Spleen (tissue), 11 donors: ENCODE data around the gene ABCC1. TPM values are rescaled to one million over a fixed set of nuclear protein-coding genes. Genes with fewer than 3 reads are reported as not detected.

Experiments used
- DNase-seq: peaks from one replicate; pipeline ENCODE4 v3.0.0-alpha.2; 2020
- H3K27ac ChIP-seq, 8 donors: fragments of 200-600 bp; sonication (generic) in 7 of 8; 1 replicate in 4 of 8; 2 replicates in 4 of 8; pipeline versions ENCODE4 v1.5.0 to v1.8.0; 2016 to 2021; ENCODE audit warnings: inconsistent platforms in 4 of 8, mild to moderate bottlenecking in 4 of 8, moderate library complexity in 1 of 8
- H3K27me3 ChIP-seq, 7 donors: fragments of 200-600 bp; sonication (generic) in 6 of 7; replicated peaks in 1 of 7; 1 replicate in 4 of 7; 2 replicates in 3 of 7; pipeline versions ENCODE4 v1.5.0 to v1.8.0; 2016 to 2021; ENCODE audit warnings: inconsistent platforms in 3 of 7, mild to moderate bottlenecking in 1 of 7
- H3K36me3 ChIP-seq, 6 donors: fragments of 200-600 bp; sonication (generic) in 5 of 6; 1 replicate in 4 of 6; 2 replicates in 2 of 6; pipeline versions ENCODE4 v1.5.0 to v1.8.0; 2016 to 2021; ENCODE audit warnings: inconsistent platforms in 2 of 6
- H3K4me1 ChIP-seq, 6 donors: fragments of 200-600 bp; sonication (generic) in 5 of 6; 1 replicate in 3 of 6; 2 replicates in 3 of 6; pipeline versions ENCODE4 v1.5.0 to v1.8.0; 2016 to 2021; ENCODE audit warnings: inconsistent platforms in 3 of 6
- H3K4me3 ChIP-seq, 8 donors: fragments of 200-600 bp; sonication (generic) in 7 of 8; 1 replicate in 4 of 8; 2 replicates in 4 of 8; pipeline versions ENCODE4 v1.5.0 to v1.8.0; 2016 to 2021; ENCODE audit warnings: inconsistent platforms in 4 of 8, mild to moderate bottlenecking in 4 of 8, moderate library complexity in 2 of 8
- H3K9me3 ChIP-seq, 8 donors: fragments of 200-600 bp; sonication (generic) in 7 of 8; 1 replicate in 4 of 8; 2 replicates in 4 of 8; pipeline versions ENCODE4 v1.5.0 to v1.8.0; 2016 to 2021; ENCODE audit warnings: inconsistent platforms in 4 of 8
- CTCF ChIP-seq, 11 experiments: fragments of 200-600 bp in 7 of 11; fragments of 450-650 bp in 4 of 11; sonication (generic) in 4 of 11; IDR thresholded peaks in 8 of 11; conservative IDR thresholded peaks in 3 of 11; 1 replicate in 7 of 11; 2 replicates in 4 of 11; pipeline versions ENCODE4 v1.4.0 to v1.8.0; 2016 to 2021; ENCODE audit warnings: antibody characterized with exemption in 11 of 11, inconsistent platforms in 4 of 11, mild to moderate bottlenecking in 1 of 11
- POLR2A ChIP-seq, 3 donors: fragments of 450-650 bp; IDR thresholded peaks; one replicate each; pipeline ENCODE4 v1.5.1; 2017; ENCODE audit warnings: antibody characterized with exemption in 3 of 3, mild to moderate bottlenecking in 1 of 3
- POLR2AphosphoS5 ChIP-seq, 3 donors: sonication (generic); formaldehyde crosslinking; IDR thresholded peaks; one replicate each; pipeline ENCODE4 v1.5.1; 2017; ENCODE audit warnings: antibody characterized with exemption in 3 of 3
- WGBS, 5 donors: extraction: QIAGEN DNeasy Blood & Tissue Kit in 3 of 5; methylation state at CpG; one replicate each; pipeline versions ENCODE4 v1.1.5 to v1.1.7; 2013 to 2018; 5-methylcytosine and 5-hydroxymethylcytosine counted together
- intact Hi-C: fragments of 100-400 bp; cut with DNase I; formaldehyde crosslinking; loops from one replicate; pipeline ENCODE4 v1.15.0; 2023; ENCODE audit warnings: low total_unique reads
- polyA plus RNA-seq, 3 donors: library from polyadenylated mRNA; stranded (reverse); fragments of 200-250 nt; gene quantifications; one replicate each; pipeline ENCODE4 v1.2.1, GENCODE V29; 2013
- total RNA-seq, 7 donors: library from RNA; depleted of rRNA in 3 of 7; stranded (reverse); fragments of >200 nt in 3 of 7; fragmentation: NEBNext Ultra II Directional in 4 of 7; extraction: Animal tissue kit (Norgen Biotek cat#: 25700) in 4 of 7; gene quantifications; one replicate each; pipeline versions ENCODE4 v1.1.0 to v1.2.1, GENCODE V29; 2016 to 2021
- donor health status: healthy with polysubstance abuse.
- donor health status: DM: no; HTN: no; CAD: no; lungs with moderate emphysema.
- donor health status: DM: no; HTN: no; CAD: no.
- donor health status: Bipolar disorder and iron deficiency.
- donor health status: healthy.
- donor health status: DM: no; HTN: no; CAD: no.
- donor health status: DM: yes; HTN: yes; CAD: no.

Gene ABCC1
- total and polyA plus RNA-seq, 10 donors: 7.8 to 65.7 (median 52.5) TPM

- H3K9me3 ChIP-seq: no peaks in the 10 kb centered on the region
- DNase-seq: no peak
- 76 to 89% (median 86%) methylated on average over 6 to 8 of the region's 8 CpGs for WGBS, 5 donors
- H3K4me1 ChIP-seq: peaks cover 0 to 3% (median 0%) of the 10 kb centered on the region in 6 donors
- peak in 1 of 3 donors; percentile 43 for TF ChIP-seq POLR2AphosphoS5 (IDR thresholded peaks at IDR 0.05)
- no peak for TF ChIP-seq CTCF (IDR thresholded peaks at IDR 0.05 in 8 of 11, conservative IDR thresholded peaks at IDR 0.05 in 3 of 11)
- TF ChIP-seq POLR2A (IDR thresholded peaks at IDR 0.05): no peak
- no peak overlapping the region for H3K4me3 ChIP-seq
- H3K27me3 ChIP-seq: peaks cover 0 to 12% (median 0%) of the 10 kb centered on the region in 7 donors
- H3K27ac ChIP-seq: no peak overlapping the region
- intact Hi-C loops: no loop called here
- no peaks in the 10 kb centered on the region for H3K36me3 ChIP-seq
Measured at GRCh38 chr16:16183562-16183961, 234.1 kb downstream of the ABCC1 start.

- H3K9me3 ChIP-seq: no peaks in the 10 kb centered on the region
- no peak overlapping the region for H3K4me3 ChIP-seq
- H3K27ac ChIP-seq: no peak overlapping the region
- H3K27me3 ChIP-seq: peaks cover 0 to 4% (median 0%) of the 10 kb centered on the region in 7 donors
- peaks cover 0 to 3% (median 0%) of the 10 kb centered on the region in 6 donors for H3K4me1 ChIP-seq
- WGBS, 5 donors: 82 to 100% (median 93%) methylated on average over 2 to 5 of the region's 5 CpGs
- no peak for TF ChIP-seq POLR2AphosphoS5 (IDR thresholded peaks at IDR 0.05)
- TF ChIP-seq POLR2A (IDR thresholded peaks at IDR 0.05): no peak
- no peak for TF ChIP-seq CTCF (IDR thresholded peaks at IDR 0.05 in 8 of 11, conservative IDR thresholded peaks at IDR 0.05 in 3 of 11)
- no peak for DNase-seq
- intact Hi-C loops: no loop called here
- no peaks in the 10 kb centered on the region for H3K36me3 ChIP-seq
Measured at GRCh38 chr16:16184594-16184993, 235.2 kb downstream of the ABCC1 start.

GRCh38 chr16:16185095-16185494 lies 235.7 kb downstream of the ABCC1 start:
- intact Hi-C loops: no loop called here

GRCh38 chr16:16186820-16187219 lies 237.4 kb downstream of the ABCC1 start:
- Histone ChIP-seq H3K36me3 (no peaks in the 10 kb centered on the region), H3K9me3 (no peaks in the 10 kb centered on the region), H3K27ac (no peak overlapping the region), H3K4me1 (peaks cover 0 to 3% (median 0%) of the 10 kb centered on the region in 6 donors), H3K27me3 (peaks cover 0 to 10% (median 0%) of the 10 kb centered on the region in 7 donors), H3K4me3 (no peak overlapping the region)
- intact Hi-C loops: no loop called here
- 82 to 93% (median 90%) methylated on average over 11 of the region's 11 CpGs for WGBS, 5 donors
- no peak for DNase-seq
- no peak for TF ChIP-seq CTCF (IDR thresholded peaks at IDR 0.05 in 8 of 11, conservative IDR thresholded peaks at IDR 0.05 in 3 of 11)
- TF ChIP-seq POLR2AphosphoS5 (IDR thresholded peaks at IDR 0.05): no peak
- TF ChIP-seq POLR2A (IDR thresholded peaks at IDR 0.05): no peak

More at GRCh38 chr16:16185095-16185494, 235.7 kb downstream of the ABCC1 start:
- WGBS, 5 donors: 58 to 96% (median 82%) methylated on average over 4 of the region's 4 CpGs
- Histone ChIP-seq H3K27me3 (peaks cover 0 to 8% (median 0%) of the 10 kb centered on the region in 7 donors), H3K4me1 (peaks cover 0 to 3% (median 0%) of the 10 kb centered on the region in 6 donors), H3K36me3 (no peaks in the 10 kb centered on the region), H3K4me3 (no peak overlapping the region), H3K27ac (no peak overlapping the region), H3K9me3 (no peaks in the 10 kb centered on the region)
- TF ChIP-seq POLR2AphosphoS5 (IDR thresholded peaks at IDR 0.05) (no peak), CTCF (IDR thresholded peaks at IDR 0.05 in 8 of 11, conservative IDR thresholded peaks at IDR 0.05 in 3 of 11) (no peak), POLR2A (IDR thresholded peaks at IDR 0.05) (no peak)
- no peak for DNase-seq
